ENCODE measurements around the gene SPATA45. TPM values are rescaled to one million over a fixed set of nuclear protein-coding genes. Genes with fewer than 3 reads are reported as not detected.

SPATA45 gene
- total and polyA plus RNA-seq, 2 of the 8 experiments (the other 6 are each of a cell fraction or from before 2014, with no cell fraction given): 0.21 to 0.65 TPM

GRCh38 chr1:212878418-212878817 lies 31.0 kb upstream of the SPATA45 start:
- 100% methylated on average over 3 of the region's 6 CpGs; no CpG with 5 or more reads in 1 of the 2 experiments for WGBS, 2 experiments (ENCODE audit: extremely low coverage in 1 of 2, insufficient coverage in 1 of 2, insufficient read length in 1 of 2, insufficient replicate concordance in 2 of 2, low coverage in 1 of 2, low lambda C conversion rate in 2 of 2, missing lambda C conversion rate in 1 of 2)
- DNase-seq (ENCODE audit: low read depth in 1 of 2, low spot score in 2 of 2) (no peak), FAIRE-seq (no peak)
- H2AK5ac ChIP-seq (ENCODE audit: low read depth, low read length): no peak overlapping the region
- no peak overlapping the region for H3K23ac ChIP-seq (ENCODE audit: insufficient read length)
- TF ChIP-seq HDAC6 (IDR thresholded peaks at IDR 0.05; ENCODE audit: low read depth, low read length) (no peak), SIN3A (conservative IDR thresholded peaks at IDR 0.05 in 1 of 2, IDR thresholded peaks at IDR 0.05 in 1 of 2; ENCODE audit: low read depth in 1 of 2, low read length in 2 of 2) (no peak), YY1 (IDR thresholded peaks at IDR 0.05; ENCODE audit: low read depth, low read length) (no peak), BRCA1 (IDR thresholded peaks at IDR 0.05; ENCODE audit: low read depth, low read length) (no peak), GTF2F1 (IDR thresholded peaks at IDR 0.05; ENCODE audit: borderline replicate concordance, low read depth, low read length) (no peak), BACH1 (IDR thresholded peaks at IDR 0.05; ENCODE audit: low read length) (no peak), POLR2A (IDR thresholded peaks at IDR 0.05; ENCODE audit: control extremely low read depth in 1 of 2, low read depth in 2 of 2, low read length in 2 of 2) (no peak), CBX8 (IDR thresholded peaks at IDR 0.05; ENCODE audit: borderline replicate concordance, low read depth, low read length) (no peak), JUND (IDR thresholded peaks at IDR 0.05; ENCODE audit: low read length) (no peak), MAX (IDR thresholded peaks at IDR 0.05) (no peak)
- no peak overlapping the region for H2BK12ac ChIP-seq (ENCODE audit: low read depth, low read length)
- no peaks in the 10 kb centered on the region; the same call in 1 of the 2 replicates for H3K79me1 ChIP-seq (ENCODE audit: low read depth, low read length)
- CTCF ChIA-PET (ENCODE audit: partially characterized antibody): interaction anchor here (1.2 to 1.5 kb wide), 2 partner anchors 10 to 14 kb away, joined by 3 to 4 read pairs; no protein-coding TSS in a partner anchor
- H3K4ac ChIP-seq (replicated peaks; ENCODE audit: insufficient read length, low read depth, low read length): no peak overlapping the region
- H4K91ac ChIP-seq (replicated peaks; ENCODE audit: insufficient read length, low read length): no peak overlapping the region
- no peaks in the 10 kb centered on the region for H3K9me3 ChIP-seq (ENCODE audit: insufficient read depth in 2 of 2, low read depth in 1 of 2, low read length in 1 of 2)
- H3K27ac ChIP-seq (ENCODE audit: low read depth, low read length): no peak overlapping the region
- no peaks in the 10 kb centered on the region for H3K27me3 ChIP-seq (replicated peaks in 1 of 4; ENCODE audit: control insufficient read depth in 3 of 4, extremely low read depth in 1 of 4, insufficient read depth in 3 of 4, low read length in 3 of 4)
- H4K20me1 ChIP-seq (replicated peaks in 1 of 2; ENCODE audit: control insufficient read depth in 1 of 2, insufficient read depth in 2 of 2, low read length in 2 of 2): peaks cover 0 to under 1% of the 10 kb centered on the region in 2 experiments
- H4K5ac ChIP-seq (ENCODE audit: insufficient read length, low read depth, low read length): no peak overlapping the region
- H3K36me3 ChIP-seq (ENCODE audit: control insufficient read depth in 2 of 4, insufficient read depth in 4 of 4, low read length in 3 of 4): peaks cover 6 to 76% (median 39%) of the 10 kb centered on the region in 4 experiments; a peak in 7 of 8 replicates
- peaks cover 0 to 8% (median 1%) of the 10 kb centered on the region in 4 experiments; a peak in 4 of 7 replicates for H3K4me1 ChIP-seq (replicated peaks in 1 of 4; ENCODE audit: control insufficient read depth in 3 of 4, insufficient read depth in 4 of 4, low read length in 3 of 4)
- no peak overlapping the region for H4K8ac ChIP-seq (ENCODE audit: extremely low read depth, insufficient read depth, low read length)
- no peak overlapping the region for H2AFZ ChIP-seq (ENCODE audit: low read length)
- H3K18ac ChIP-seq (ENCODE audit: extremely low read depth, low read length): no peak overlapping the region
- no peak overlapping the region for H2BK120ac ChIP-seq (replicated peaks; ENCODE audit: low read depth, low read length)
- no peak overlapping the region for H2BK15ac ChIP-seq (ENCODE audit: low read length)
- no peak overlapping the region for H3K4me3 ChIP-seq (ENCODE audit: extremely low read depth in 1 of 4, insufficient read depth in 2 of 4, low read depth in 3 of 4, low read length in 4 of 4)
- peaks cover 0 to 51% of the 10 kb centered on the region in 2 experiments; a peak in 2 of 4 replicates for H3K79me2 ChIP-seq (ENCODE audit: control insufficient read depth in 1 of 2, insufficient read depth in 2 of 2, low read length in 2 of 2)
- H3K56ac ChIP-seq (replicated peaks; ENCODE audit: insufficient read length, low read depth, low read length): no peak overlapping the region
- H3K23me2 ChIP-seq (ENCODE audit: low read depth, low read length): peaks cover 1% of the 10 kb centered on the region; the same call in 1 of the 2 replicates
- H3K9ac ChIP-seq (replicated peaks in 1 of 4; ENCODE audit: extremely low read depth in 1 of 4, low read depth in 3 of 4, low read length in 3 of 4): no peak overlapping the region
- no peak overlapping the region for H3K4me2 ChIP-seq (ENCODE audit: insufficient read depth in 1 of 2, low read depth in 2 of 2, low read length in 2 of 2)
- no peak overlapping the region for H2BK5ac ChIP-seq (ENCODE audit: low read depth, low read length)
- POLR2A ChIA-PET (ENCODE audit: partially characterized antibody): interaction anchor here (0.7 to 1.3 kb wide), 6 partner anchors 16 to 42 kb away, joined by 3 to 5 read pairs (median 3); partner anchors contain the start of gene FLVCR1
- no peak overlapping the region for H2BK20ac ChIP-seq (ENCODE audit: low read length)
- no peak overlapping the region for H3K14ac ChIP-seq (ENCODE audit: insufficient read length)

Measured in H1 (cell line).